HG03025 (cell line): Measurements from ENCODE around the gene LRRC4C.
"Not testable (repeated sequence)": the region's sequence is repeated elsewhere in the genome, so short reads cannot be mapped to it uniquely, and the experiment has no call there.

ENCODE experiments used
- ATAC-seq: cut with Tn5 transposase; IDR thresholded peaks from one replicate; pipeline ENCODE4 v1.9.1; 2021; ENCODE audit warnings: mild to moderate bottlenecking, moderate library complexity; ENCODE audit not compliant: unreplicated experiment, low FRiP score

Gene LRRC4C

DNA sequence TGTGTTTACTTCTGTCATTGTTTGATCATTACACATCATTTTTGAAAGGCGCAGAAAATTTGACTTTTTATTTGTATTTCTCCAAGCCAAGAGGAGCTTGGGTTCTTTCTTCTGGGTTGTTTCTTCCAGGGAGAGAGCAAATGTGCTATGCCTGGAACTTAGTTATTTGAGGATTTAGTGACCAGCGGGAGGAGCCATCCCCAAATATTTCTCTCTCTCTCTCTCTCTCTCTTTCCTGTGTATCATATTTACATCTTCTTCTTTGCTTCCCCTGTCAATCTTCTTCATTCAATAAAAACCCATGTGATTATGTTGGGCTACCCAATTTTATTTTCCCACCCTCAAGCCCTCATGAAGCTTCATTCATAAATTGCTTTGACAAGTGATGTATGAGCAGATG lies 534.5 kb downstream of the LRRC4C start:
- ATAC-seq, result no peak

DNA sequence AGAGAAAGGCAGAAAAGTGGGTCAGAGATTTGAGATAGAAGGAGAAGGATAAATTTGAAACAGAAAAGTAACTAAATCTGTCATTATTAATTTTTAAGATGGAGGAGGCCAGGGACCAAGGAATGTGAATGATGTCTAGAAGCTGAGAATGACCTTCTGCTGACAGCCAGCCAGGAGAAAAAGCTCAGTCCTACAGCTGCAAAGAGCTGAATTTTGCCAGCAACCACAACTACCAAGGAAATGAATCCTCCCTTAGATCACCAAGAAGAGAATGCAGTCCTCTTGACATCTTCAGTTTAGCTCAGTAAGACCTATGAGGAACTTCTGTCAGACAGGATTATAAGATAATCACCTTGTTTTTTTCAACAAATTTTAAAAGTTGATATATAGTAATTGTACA lies 538.2 kb downstream of the LRRC4C start:
- no peak for ATAC-seq

DNA sequence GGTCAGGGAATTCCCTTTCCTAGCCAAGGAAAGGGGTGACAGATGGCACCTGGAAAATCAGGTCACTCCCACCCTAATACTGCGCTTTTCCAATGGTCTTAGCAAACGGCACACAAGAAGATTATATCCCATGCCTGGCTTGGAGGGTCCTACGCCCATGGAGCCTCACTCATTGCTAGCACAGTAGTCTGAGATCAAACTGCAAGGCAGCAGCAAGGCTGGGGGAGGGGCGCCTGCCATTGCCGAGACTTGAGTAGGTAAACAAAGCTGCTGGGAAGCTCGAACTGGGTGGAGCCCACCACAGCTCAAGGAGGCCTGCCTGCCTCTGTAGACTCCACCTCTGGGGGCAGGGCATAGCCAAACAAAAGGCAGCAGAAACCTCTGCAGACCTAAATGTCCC lies 548.7 kb downstream of the LRRC4C start:
- not testable (repeated sequence) for ATAC-seq

DNA sequence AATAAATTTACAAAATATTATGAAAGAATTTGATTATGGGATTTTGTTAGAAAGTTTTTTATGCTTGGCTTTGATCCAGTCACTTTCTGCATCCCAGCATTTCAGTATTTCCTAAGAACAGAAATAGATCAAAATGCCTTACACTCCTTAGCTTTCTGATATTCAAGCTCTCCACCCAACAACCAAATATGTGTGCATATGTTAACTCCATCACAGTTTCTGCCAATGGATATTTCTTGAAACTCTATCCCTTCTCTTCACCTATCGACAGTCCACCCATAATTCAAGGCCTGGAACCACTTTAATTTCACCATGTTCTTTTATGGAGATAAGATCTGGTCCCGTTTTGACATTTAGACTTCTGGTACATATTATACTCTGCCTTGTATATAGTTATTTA lies 565.0 kb downstream of the LRRC4C start:
- no peak for ATAC-seq

DNA sequence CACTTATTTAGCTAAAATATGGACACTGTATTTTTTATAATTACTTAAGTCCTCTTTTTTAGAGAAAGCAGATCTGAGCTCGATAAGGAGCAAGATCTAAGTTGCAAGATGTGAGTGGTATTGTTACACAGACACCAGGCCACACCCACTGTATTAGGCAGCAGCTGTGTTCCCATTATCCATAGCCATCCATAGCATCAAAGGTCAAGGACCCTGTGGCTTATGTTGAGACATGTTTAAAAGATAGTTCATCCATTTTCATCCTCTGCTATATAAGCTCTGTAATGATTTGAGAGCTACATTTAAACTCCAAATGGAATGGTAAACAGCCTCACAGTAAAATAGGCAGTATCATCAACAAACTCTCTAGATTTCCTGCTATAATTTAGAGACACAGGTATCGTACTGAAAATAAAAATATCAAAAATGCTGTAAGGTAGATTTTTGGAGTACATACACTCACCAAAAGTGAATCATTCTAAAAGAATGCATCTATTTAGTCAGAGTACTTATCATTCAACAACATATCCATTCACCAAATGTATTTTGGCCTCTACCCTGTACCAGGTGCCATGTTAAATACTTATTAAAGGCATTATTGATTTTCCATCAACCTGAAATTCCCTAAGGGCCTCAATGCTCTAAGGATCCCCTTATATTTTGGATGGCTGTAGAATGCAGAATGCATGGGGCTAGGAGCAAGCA lies 574.0 kb downstream of the LRRC4C start:
- ATAC-seq, result no peak

DNA sequence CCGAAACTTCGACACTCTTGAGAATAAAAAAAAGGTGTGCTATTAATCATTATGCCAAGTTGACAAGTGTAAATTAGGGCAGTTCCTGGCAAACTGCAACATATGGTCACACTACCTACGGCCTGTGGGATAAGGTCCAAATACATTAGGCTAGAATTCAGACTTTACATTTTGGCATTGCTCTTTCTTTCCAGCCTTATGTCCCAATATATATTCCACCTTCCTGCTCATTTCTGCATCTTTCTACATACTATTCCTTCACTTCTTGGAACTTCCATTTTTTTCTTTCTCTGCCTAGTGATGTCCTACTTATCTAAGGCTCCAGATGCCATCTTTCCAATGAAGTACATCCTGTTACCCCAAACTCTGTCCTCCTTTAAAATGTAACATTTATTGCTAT lies 577.2 kb downstream of the LRRC4C start:
- ATAC-seq, result no peak

DNA sequence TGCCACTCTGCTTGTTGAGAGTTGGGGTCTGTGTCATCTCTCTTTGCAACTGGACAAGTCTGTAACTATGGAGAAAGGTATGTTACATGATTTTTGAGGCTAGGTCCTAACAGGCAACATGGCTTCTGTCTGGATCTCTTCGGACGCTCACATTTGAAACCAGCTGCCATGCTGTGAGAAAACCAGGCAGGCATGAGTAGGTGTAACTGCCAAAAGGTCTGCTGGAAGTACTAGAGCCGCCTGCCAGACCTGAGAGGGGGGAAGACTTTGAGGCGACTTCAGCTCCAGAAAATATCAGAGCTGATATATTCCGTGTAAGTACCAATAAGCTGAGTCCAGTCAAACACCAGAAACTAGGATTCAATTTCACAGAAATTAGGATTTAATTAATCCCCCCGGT lies 579.5 kb downstream of the LRRC4C start:
- no peak for ATAC-seq

DNA sequence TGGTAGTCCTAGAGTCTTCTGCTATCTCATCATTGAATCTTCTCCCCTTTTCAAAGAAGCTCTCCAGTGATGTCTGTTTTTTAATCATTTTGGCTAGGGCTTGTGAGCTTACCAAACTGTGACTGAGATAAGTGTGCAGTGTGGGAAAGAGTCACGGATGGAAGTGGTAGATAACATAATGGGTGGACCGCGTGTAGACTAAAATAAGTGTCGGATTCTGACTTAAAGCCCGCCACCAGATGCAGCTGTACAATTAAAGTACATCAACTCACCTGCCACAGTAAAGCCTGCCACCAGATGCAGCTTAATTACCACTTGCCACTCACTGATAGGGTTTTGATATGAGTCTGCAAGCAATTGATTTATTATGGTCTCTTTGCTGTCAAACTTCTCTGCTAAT lies 581.5 kb downstream of the LRRC4C start:
- ATAC-seq, result no peak

DNA sequence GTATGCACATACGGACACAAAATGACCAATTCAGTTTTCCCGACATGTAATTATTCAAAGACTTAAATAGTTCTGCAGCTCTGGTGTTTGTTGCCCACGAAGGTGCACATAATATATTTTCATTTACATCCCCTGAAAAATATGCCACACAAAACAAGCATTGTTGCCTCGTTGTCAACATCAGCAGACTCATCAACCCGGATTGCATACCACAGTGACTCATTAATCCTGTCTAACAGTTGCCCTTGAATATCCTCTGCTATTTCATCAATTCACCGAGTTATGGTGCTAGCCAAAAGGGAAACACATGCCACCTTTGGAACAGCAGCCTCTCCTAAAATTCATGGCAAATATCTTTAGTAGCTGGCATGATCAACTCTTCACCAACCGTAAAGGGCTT lies 582.2 kb downstream of the LRRC4C start:
- ATAC-seq, result no peak

DNA sequence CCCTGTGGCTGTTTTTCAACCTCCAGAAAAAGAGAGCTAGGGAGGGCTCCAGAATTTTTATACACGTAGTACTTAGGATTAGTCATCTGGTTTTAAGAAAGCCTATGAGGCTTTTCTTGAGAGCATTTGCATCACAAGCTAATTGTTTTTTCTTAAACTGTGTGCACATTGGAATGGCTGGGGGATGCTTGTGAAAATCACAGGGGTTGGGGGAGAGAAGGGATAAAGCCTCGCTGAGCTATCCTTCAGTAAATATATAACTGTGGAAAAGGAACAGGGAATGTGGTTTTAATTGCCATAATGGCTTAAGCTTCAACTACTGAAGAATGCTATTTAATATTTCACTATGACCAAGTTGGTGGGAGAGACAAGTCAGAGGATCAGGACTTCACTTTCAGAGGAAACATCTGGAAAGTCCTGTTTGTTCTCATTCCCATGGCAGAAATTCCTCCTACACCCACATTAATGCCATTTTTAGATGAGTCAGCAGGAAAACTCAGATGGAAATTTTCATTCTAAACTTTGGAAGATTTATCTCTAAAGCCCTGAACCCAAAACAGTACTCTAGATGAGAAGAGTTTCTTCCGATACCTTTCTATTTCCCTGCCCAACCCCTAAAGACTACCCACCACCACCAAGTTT lies 591.3 kb downstream of the LRRC4C start:
- ATAC-seq, result no peak

DNA sequence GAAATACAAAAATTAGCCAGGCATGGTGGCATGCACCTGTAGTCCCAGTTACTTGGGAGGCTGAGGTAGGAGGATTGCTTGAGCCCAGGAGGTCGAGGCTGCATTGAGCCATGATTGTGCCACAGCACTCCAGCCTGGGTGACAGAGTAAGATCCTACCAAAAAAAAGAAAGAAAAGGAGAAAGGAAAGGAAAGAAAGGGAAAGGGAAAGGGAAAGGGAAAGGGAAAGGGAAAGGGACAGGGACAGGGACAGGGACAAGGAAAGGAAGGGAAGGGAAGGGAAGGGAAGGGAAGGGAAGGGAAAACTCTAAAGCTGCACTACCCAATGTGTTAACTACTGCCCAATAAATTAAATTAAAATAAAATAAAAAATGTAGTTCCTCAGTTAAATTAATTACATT lies 601.7 kb downstream of the LRRC4C start:
- ATAC-seq, result not testable (repeated sequence)

DNA sequence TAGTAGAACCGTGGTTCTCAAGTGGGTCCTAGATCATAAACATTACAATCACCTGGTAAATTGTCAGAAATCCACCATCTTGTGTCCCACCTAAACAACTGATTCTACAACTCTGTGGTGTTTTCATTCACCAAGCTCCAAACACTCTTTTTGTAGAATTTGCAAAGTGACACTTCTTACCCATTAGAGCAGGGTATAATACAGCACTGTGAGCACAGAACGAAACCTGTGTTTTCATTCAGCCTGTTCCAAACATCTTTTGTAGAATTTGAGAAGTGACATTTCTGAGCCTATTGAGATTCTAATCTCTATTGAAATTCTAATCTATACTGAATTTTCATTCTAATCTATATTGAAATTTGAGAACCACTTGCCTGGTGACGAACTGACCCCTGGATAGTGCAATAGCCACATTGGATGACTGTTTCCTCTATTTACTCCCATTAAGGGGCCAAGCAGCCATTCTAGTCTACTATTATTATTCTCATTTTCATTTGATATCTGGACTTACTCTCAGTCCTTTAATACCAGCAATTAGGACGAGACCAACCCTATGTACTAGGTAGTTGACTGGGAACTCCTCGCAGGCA lies 616.6 kb downstream of the LRRC4C start:
- no peak for ATAC-seq

DNA sequence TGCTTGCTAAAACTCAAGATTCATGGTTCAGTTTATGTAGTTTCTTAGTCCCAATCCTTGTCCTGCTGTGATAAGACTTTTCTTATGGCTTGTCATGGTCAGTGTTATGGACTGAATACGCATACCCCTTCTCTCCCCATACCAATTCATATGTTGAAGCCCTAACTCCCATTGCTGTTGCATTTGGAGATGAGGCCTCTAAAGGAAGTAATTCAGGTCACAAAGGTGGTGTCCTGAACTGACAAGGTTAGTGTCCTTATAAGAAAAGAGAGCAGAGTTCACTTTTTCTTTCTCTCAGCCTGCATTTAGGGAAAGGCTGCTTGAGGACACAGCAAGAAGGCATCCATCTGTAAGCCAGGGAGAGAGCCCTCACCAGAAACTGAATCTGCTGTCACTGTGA lies 618.2 kb downstream of the LRRC4C start:
- ATAC-seq, result no peak

DNA sequence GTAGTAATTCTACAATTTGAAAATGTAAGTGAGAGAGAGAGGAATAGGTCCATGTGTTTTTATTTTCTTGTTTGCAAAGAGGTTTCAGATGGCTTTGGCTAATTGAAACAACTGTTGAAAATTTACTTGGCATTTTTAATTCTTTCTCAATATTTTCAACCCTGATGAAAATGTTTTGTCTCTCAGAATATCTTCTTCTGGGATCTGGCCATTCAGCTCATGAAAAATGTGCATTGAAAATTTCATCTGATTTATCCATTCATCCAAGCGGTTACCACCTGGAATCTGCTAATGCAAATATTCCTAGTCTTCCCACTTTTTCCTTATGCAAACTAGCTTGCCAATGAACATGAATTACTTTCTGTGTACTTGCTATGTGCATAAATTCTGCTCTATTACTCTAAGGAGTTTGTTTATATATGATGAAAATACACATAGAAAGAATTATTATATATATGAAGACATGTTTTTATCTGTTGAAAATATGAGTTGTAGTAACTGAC lies 621.2 kb downstream of the LRRC4C start:
- ATAC-seq, result no peak

DNA sequence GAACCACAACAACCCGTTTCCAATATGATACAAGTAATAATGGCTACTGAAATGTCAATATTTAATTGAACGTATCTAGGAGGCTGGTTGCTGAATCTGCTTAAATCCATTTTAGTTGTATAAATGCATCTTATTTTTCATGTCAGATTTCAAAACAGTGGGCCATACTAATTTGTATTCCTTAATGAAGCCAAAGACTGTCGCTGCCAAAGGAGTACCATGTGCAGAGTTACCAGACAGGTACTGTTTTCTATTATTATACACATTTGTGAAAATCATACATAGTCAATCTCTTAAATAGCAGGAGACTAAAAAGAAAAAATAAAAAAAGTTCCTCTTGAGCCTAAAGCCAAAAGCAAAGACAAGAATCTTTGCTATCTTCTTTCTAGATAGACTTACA lies 632.3 kb downstream of the LRRC4C start:
- ATAC-seq, result no peak

DNA sequence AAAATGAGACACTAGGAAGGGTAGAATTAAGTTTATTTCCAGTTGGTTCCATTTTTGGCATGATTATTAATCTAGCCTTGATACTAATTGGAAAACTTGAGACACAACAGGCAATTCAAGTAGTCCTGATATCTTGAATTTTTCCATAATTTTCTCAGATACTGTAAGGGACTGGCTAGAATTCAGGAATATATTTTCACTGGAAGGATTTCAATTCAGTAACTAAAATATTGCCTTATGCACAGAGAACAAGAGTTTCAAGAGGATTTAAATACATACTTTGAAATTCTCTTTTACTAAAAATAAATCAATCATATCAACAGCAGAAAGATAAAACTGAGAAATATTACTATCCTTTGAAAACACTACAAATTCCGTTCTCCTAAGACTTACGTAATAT lies 632.9 kb downstream of the LRRC4C start:
- ATAC-seq, result no peak

DNA sequence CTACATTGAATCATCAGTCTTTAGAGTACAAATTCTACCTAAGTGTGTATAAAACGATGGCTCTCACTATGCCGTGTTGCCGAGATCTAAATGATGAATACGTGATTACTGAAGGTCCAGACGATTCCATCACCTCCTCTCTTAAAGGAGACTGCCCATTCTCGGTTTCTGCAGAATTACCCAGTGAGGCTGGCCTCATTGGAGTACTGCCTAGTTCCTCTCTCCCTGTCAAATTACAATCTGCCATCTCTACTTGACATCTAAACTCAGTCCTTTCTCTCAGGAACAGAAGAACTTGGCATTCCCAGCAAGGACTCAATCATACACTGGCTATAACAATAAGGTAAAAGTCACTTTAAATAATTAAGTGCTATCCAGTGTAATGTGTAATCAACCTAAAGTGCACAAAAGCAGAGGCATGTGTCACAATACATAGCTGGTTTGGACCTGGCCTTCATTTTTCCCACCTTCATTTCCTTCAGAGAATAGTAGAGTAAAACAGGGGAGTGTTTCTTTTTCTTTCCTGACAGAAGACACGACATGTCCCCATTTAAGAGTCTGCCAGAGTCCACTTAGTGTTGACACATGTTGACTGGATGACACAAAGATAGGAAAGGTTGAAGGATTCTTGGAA lies 634.1 kb downstream of the LRRC4C start:
- ATAC-seq, result no peak

DNA sequence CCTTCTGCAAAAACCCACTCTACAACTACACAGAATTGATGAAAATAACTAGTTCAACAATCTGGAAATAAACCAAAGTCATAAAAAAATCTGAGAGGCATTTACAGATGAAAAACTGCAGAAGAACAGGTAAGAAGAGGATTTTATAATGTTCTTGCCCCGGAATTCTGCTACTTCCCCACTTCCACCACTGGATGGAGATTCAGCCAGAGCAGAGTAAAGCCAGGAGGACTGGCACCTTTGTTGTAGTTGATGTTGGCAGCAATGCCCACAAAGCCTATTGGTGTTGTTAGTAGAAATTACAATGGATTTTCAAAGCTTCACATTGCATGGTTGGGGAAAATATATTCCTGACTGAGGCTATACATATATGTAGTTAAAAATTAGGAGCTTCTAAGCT lies 640.2 kb downstream of the LRRC4C start:
- no peak for ATAC-seq

DNA sequence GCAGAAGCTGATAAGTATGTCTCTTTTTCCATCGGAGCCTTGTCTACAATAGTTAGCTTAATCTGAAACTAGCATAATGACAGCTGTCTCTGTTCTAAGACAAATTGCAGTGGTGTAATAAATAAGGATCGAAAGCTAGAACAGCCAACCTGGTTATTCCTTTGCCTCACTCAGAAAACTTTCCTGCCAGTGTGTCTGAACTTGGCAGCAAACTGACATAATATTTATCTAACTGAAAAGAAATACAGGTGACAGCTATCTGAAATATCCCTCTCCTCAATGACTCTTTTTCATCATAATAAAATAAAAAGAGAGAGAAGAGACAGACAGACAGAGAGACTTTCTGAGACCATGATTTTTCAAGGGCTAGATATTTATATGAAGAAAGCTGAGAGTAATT lies 642.5 kb downstream of the LRRC4C start:
- no peak for ATAC-seq

DNA sequence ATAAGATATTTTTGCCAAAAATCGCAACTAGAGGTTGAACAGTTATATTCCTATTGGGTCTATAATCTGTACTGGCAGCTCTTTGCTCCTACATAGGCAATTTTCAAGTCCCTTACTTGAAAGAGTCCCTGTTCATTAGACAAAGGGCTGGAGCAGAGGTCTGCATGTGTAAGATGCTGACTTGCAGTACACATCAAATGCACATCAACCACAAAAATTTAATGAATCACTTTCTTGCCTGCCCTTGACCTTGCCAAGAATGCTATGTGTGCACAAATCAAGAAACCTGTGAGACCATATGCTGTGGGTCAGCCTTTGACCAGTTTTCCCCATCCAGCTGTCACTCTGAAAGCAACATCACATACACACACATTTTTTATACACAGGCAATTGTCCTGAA lies 661.5 kb downstream of the LRRC4C start:
- ATAC-seq, result no peak

DNA sequence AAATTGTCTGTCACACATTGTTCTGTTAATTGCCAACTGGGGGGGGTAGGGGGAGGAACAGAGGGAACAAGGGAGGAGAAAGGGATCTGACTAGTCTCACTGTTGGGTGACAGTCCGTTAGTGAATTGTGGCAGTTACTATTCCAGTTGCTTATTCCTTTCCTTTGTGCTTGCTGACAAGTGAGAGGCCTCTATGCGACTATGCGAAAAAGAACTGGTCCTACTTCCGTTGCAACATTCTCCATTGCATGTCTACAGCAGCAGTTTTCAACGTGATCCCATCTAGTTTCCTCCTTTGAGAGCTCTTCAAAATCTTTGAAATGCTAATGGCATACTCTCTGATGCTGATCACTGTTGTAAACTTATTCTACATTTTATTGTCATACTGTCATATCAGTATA lies 672.2 kb downstream of the LRRC4C start:
- no peak for ATAC-seq
